OCI-LY7 (cell line): ENCODE results near the gene DEF6. TPM values are rescaled to one million over a fixed set of nuclear protein-coding genes. Genes with fewer than 3 reads are reported as not detected.

Experiments used
- BruUV-seq: library from RNA; stranded (reverse); fragments of 400-500 nt; replicated peaks from 2 replicates; lab custom pipeline; 2021; lab: Mats Ljungman, UMichigan
- CTCF ChIA-PET: fragments of 300-600 bp; sonication (Branson Sonifier 250); formaldehyde crosslinking; loops from one replicate; lab custom pipeline; 2022; ENCODE audit warnings: antibody characterized with exemption; ENCODE audit not compliant: unreplicated experiment; lab: Charles Lee
- POLR2A ChIA-PET: fragments of 300-600 bp; sonication (Branson Sonifier 250); formaldehyde crosslinking; loops from one replicate; lab custom pipeline; 2022; ENCODE audit warnings: antibody characterized with exemption; lab: Charles Lee
- DNase-seq: peaks from one replicate; pipeline ENCODE4 v3.0.0-alpha.2; 2015; ENCODE audit warnings: low spot score
- H2AFZ ChIP-seq: fragments of 200-600 bp; sonication (generic), shearing (Covaris generic); 2 replicates; pipeline ENCODE4 v1.6.1; 2014; ENCODE audit warnings: mild to moderate bottlenecking, antibody characterized with exemption, low read length, moderate library complexity
- H3K27ac ChIP-seq: fragments of 200-600 bp; sonication (generic); 2 replicates; pipeline ENCODE4 v1.5.1; 2014; ENCODE audit warnings: mixed run types, low read depth, mild to moderate bottlenecking, moderate library complexity, low read length, inconsistent platforms; ENCODE audit not compliant: poor library complexity, severe bottlenecking
- H3K36me3 ChIP-seq: fragments of 200-600 bp; sonication (generic); 2 replicates; pipeline ENCODE4 v1.6.1; 2014; ENCODE audit warnings: mild to moderate bottlenecking, antibody characterized with exemption, low read length, moderate library complexity, mixed read lengths; ENCODE audit not compliant: insufficient read depth
- H3K4me1 ChIP-seq: fragments of 200-600 bp; sonication (generic); 2 replicates; pipeline ENCODE4 v1.5.1; 2014; ENCODE audit warnings: mild to moderate bottlenecking, low read length; ENCODE audit not compliant: insufficient read depth, poor library complexity, severe bottlenecking
- H3K4me2 ChIP-seq: fragments of 200-600 bp; sonication (generic); 2 replicates; pipeline ENCODE4 v1.6.1; 2014; ENCODE audit warnings: mild to moderate bottlenecking, low read length
- H3K4me3 ChIP-seq: fragments of 200-600 bp; sonication (generic); 2 replicates; pipeline ENCODE4 v1.5.1; 2014; ENCODE audit warnings: mild to moderate bottlenecking, low read depth, low read length; ENCODE audit not compliant: poor library complexity, severe bottlenecking
- H3K79me2 ChIP-seq: fragments of 200-600 bp; sonication (generic); 2 replicates; pipeline ENCODE4 v1.6.1; 2016; ENCODE audit warnings: low read depth, mild to moderate bottlenecking, low read length, moderate library complexity, mixed read lengths; ENCODE audit not compliant: insufficient read depth
- H3K9me2 ChIP-seq: fragments of 200-600 bp; sonication (generic); 2 replicates; pipeline ENCODE4 v1.6.1; 2016; ENCODE audit warnings: mild to moderate bottlenecking, low read length, mixed read lengths; ENCODE audit not compliant: insufficient read depth
- H3K9me3 ChIP-seq: fragments of 200-600 bp; sonication (generic); 2 replicates; pipeline ENCODE4 v1.6.1; 2014; ENCODE audit warnings: mild to moderate bottlenecking, mixed run types, low read length, mixed read lengths
- H4K20me1 ChIP-seq: fragments of 200-600 bp; sonication (generic); 2 replicates; pipeline ENCODE4 v1.6.1; 2014; ENCODE audit warnings: mild to moderate bottlenecking, antibody characterized with exemption, low read length, moderate library complexity, mixed read lengths; ENCODE audit not compliant: insufficient read depth
- EZH2phosphoT487 ChIP-seq: fragments of 200-600 bp; sonication (generic); IDR thresholded peaks from 2 replicates; pipeline ENCODE4 v1.6.1; 2018; ENCODE audit warnings: low read depth, borderline replicate concordance, mild to moderate bottlenecking, mixed run types, antibody characterized with exemption, low read length, moderate library complexity, mixed read lengths
- intact Hi-C: fragments of 100-400 bp; cut with micrococcal nuclease; formaldehyde crosslinking; loops from one replicate; pipeline ENCODE4 v1.10.0; 2022; ENCODE audit not compliant: unreplicated experiment
- total RNA-seq, 2 experiments: library from RNA; depleted of rRNA in 1 of 2; stranded (reverse); fragments of >200 nt in 1 of 2; shearing (Covaris generic) in 1 of 2; gene quantifications; 2 replicates each; pipeline ENCODE4 v1.2.3, GENCODE V29; 2014 to 2022
- TF ChIP-seq, protein P1 (sequence below): fragments of 200-600 bp; sonication (generic); conservative IDR thresholded peaks from 2 replicates; pipeline ENCODE4 v1.5.1; 2014; ENCODE audit warnings: mild to moderate bottlenecking, antibody characterized with exemption, low read length, moderate library complexity, mixed read lengths

The DEF6 gene
- total RNA-seq, 2 experiments from 2014 or later: 53.8 to 56.8 TPM

- no peak for TF ChIP-seq EZH2phosphoT487
- TF ChIP-seq, protein P1, sequence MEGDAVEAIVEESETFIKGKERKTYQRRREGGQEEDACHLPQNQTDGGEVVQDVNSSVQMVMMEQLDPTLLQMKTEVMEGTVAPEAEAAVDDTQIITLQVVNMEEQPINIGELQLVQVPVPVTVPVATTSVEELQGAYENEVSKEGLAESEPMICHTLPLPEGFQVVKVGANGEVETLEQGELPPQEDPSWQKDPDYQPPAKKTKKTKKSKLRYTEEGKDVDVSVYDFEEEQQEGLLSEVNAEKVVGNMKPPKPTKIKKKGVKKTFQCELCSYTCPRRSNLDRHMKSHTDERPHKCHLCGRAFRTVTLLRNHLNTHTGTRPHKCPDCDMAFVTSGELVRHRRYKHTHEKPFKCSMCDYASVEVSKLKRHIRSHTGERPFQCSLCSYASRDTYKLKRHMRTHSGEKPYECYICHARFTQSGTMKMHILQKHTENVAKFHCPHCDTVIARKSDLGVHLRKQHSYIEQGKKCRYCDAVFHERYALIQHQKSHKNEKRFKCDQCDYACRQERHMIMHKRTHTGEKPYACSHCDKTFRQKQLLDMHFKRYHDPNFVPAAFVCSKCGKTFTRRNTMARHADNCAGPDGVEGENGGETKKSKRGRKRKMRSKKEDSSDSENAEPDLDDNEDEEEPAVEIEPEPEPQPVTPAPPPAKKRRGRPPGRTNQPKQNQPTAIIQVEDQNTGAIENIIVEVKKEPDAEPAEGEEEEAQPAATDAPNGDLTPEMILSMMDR: no peak
- H2AFZ ChIP-seq: no peak overlapping the region
- no peaks in the 10 kb centered on the region for H3K36me3 ChIP-seq
- intact Hi-C loops: no loop called here
- 0 out of 2 replicates have a peak overlapping the region, but pooled peaks have one; percentile 44 for H3K4me2 ChIP-seq
- H3K9me3 ChIP-seq: no peaks in the 10 kb centered on the region
- peaks cover 16% of the 10 kb centered on the region for H3K4me1 ChIP-seq
- H3K9me2 ChIP-seq: no peaks in the 10 kb centered on the region
- no peaks in the 10 kb centered on the region for H3K79me2 ChIP-seq
- POLR2A ChIA-PET: no interaction called here
- DNase-seq: no peak
- H3K4me3 ChIP-seq: no peak overlapping the region
- no peaks in the 10 kb centered on the region for H4K20me1 ChIP-seq
- CTCF ChIA-PET: no interaction called here
- no peak overlapping the region for H3K27ac ChIP-seq
- no TSS peak for BruUV-seq
Measured at GRCh38 chr6:35363293-35363750, 65.7 kb downstream of the DEF6 start.

DNA sequence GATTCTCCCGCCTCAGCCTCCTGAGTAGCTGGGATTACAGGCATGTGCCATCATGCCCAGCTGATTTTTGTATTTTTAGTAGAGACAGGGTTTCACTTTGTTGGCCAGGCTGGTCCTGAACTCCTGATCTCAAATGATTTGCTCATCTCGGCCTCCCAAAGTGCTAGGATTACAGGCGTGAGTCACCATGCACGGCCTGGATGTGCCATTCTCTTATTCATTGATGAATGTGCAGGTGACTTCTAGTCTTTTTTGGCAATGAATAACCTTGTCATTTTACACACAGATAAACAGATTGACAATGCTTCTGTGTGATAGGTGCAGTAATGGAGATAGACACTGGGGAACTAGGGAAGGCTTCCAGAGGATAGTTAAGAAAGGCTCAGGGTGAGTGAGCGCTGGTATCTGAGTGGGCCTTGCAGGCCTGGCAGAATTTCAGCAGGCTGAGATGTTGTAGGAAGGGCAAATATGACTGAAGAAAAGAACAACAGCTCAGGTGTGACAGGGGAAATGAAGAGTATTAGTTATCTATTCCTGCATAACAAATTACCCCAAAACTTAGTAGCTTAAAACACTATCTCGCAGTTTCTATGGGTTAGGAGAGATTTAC is 68.1 kb downstream of the DEF6 start:
- no peak overlapping the region for H2AFZ ChIP-seq
- no peak overlapping the region for H3K4me3 ChIP-seq
- TF ChIP-seq, protein P1: no peak
- no peak for TF ChIP-seq EZH2phosphoT487
- H3K79me2 ChIP-seq: no peaks in the 10 kb centered on the region
- no peak overlapping the region for H3K27ac ChIP-seq
- DNase-seq: no peak
- H3K9me3 ChIP-seq: no peaks in the 10 kb centered on the region
- POLR2A ChIA-PET: interaction anchor here (0.6 kb wide), 1 partner anchor 332 kb away, joined by 4 read pairs; no protein-coding TSS in a partner anchor
- no peaks in the 10 kb centered on the region for H4K20me1 ChIP-seq
- intact Hi-C loops: no loop called here
- no TSS peak for BruUV-seq
- peaks cover 39% of the 10 kb centered on the region for H3K4me1 ChIP-seq
- CTCF ChIA-PET: no interaction called here
- H3K4me2 ChIP-seq: no peak overlapping the region
- H3K36me3 ChIP-seq: no peaks in the 10 kb centered on the region
- H3K9me2 ChIP-seq: no peaks in the 10 kb centered on the region

- Histone ChIP-seq H3K4me3 (no peak overlapping the region), H3K27ac (no peak overlapping the region), H3K4me1 (peaks cover 44% of the 10 kb centered on the region), H4K20me1 (no peaks in the 10 kb centered on the region), H3K4me2 (no peak overlapping the region), H3K9me3 (no peaks in the 10 kb centered on the region), H3K79me2 (no peaks in the 10 kb centered on the region), H2AFZ (no peak overlapping the region), H3K36me3 (no peaks in the 10 kb centered on the region), H3K9me2 (no peaks in the 10 kb centered on the region)
- intact Hi-C loops: no loop called here
- ChIA-PET POLR2A (no interaction called here), CTCF (no interaction called here)
- BruUV-seq: no TSS peak
- TF ChIP-seq, protein P1: no peak
- no peak for TF ChIP-seq EZH2phosphoT487
- DNase-seq: no peak
Measured at GRCh38 chr6:35366204-35366596, 68.6 kb downstream of the DEF6 start.
